22Rv1 (cell line): ENCODE results near the gene DKC1.

ENCODE experiments used
- CTCF ChIP-seq: fragments of 450-650 bp; IDR thresholded peaks from 2 replicates; pipeline ENCODE4 v1.5.1; 2017; ENCODE audit warnings: mild to moderate bottlenecking
- ZFX ChIP-seq: fragments of 450-650 bp; IDR thresholded peaks from 2 replicates; pipeline ENCODE4 v1.6.1; 2017; ENCODE audit warnings: antibody characterized with exemption, borderline replicate concordance

- TF ChIP-seq CTCF (no peak), ZFX (no peak)
Observed at GRCh38 chrX:154776753-154777152, 14.1 kb downstream of the DKC1 start.
